B cell (primary cell): ENCODE data around the gene BIRC2.

Source experiments
- EZH2 ChIP-seq: IDR thresholded peaks from 2 replicates; pipeline ENCODE4 v1.6.1; 2012; ENCODE audit warnings: borderline replicate concordance, low read depth, mild to moderate bottlenecking, moderate library complexity, low read length; ENCODE audit not compliant: insufficient read depth, poor library complexity, severe bottlenecking
- TF ChIP-seq, protein P1 (sequence below): fragments of 200-600 bp; IDR thresholded peaks from one replicate; pipeline ENCODE4 v1.8.0; 2022; ENCODE audit warnings: antibody characterized with exemption, mild to moderate bottlenecking

DNA sequence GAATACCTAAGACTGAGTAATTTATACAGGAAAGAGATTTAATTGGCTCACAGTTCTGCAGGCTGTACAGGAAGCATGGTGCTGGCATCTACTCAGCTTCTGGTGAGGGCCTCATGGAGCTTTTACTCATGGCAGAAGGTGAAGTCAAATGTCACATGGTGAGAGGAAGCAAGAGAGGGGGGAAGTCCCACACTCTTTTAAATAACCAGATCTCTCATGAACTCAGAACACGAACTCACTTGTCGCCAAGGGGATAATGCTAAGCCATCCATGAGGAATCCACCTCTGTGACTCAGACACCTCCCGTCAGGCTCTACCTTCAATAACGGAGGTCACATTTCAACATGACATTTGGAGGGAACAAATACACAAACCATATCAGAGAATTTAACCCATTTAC lies 42.2 kb downstream of the BIRC2 start:
- TF ChIP-seq, protein P1, sequence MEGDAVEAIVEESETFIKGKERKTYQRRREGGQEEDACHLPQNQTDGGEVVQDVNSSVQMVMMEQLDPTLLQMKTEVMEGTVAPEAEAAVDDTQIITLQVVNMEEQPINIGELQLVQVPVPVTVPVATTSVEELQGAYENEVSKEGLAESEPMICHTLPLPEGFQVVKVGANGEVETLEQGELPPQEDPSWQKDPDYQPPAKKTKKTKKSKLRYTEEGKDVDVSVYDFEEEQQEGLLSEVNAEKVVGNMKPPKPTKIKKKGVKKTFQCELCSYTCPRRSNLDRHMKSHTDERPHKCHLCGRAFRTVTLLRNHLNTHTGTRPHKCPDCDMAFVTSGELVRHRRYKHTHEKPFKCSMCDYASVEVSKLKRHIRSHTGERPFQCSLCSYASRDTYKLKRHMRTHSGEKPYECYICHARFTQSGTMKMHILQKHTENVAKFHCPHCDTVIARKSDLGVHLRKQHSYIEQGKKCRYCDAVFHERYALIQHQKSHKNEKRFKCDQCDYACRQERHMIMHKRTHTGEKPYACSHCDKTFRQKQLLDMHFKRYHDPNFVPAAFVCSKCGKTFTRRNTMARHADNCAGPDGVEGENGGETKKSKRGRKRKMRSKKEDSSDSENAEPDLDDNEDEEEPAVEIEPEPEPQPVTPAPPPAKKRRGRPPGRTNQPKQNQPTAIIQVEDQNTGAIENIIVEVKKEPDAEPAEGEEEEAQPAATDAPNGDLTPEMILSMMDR, result no peak
- no peak for TF ChIP-seq EZH2
